ENCODE results near the gene UBXN2A. TPM values are rescaled to one million over a fixed set of nuclear protein-coding genes. Genes with fewer than 3 reads are reported as not detected.

The UBXN2A gene
- 15.9 to 24.6 TPM (median 21.5 TPM) in 5 replicates for total RNA-seq (2022; extraction: Qiagen RNA extraction; ENCODE audit: low read depth)

GRCh38 chr2:23939987-23940717 is at the start of gene UBXN2A:
TSS of gene UBXN2A (plus strand) at chr2:23940463. CDS start at chr2:23958315, 17,852 bp downstream.

GRCh38 chr2:23926750-23927571 is 13.3 kb upstream of the UBXN2A start, which contains the start of gene ATAD2B:
TSS of gene ATAD2B (minus strand) at chr2:23927123. CDS start at chr2:23926770, 353 bp downstream.

GRCh38 chr2:24009680-24010476 is 69.6 kb downstream of the UBXN2A start, which contains the start of gene MFSD2B:
TSS of gene MFSD2B (plus strand) at chr2:24010085. CDS start at chr2:24010097, 12 bp downstream.

GRCh38 chr2:24046930-24047702 is 106.9 kb downstream of the UBXN2A start, which contains the start of gene WDCP:
TSS of gene WDCP (minus strand) at chr2:24047391. CDS start at chr2:24039494, 7,897 bp downstream.

GRCh38 chr2:24049485-24050021 is 109.3 kb downstream of the UBXN2A start, which contains the start of gene FKBP1B:
TSS of gene FKBP1B (plus strand) at chr2:24049741. CDS start at chr2:24049850, 109 bp downstream.

Other genes starting within 250 kb of the UBXN2A start
- gene ATAD2B, start 13.3 kb upstream of the UBXN2A start, total RNA-seq (2022; extraction: Qiagen RNA extraction; ENCODE audit: low read depth): 6.6 to 8.4 TPM (median 7.3 TPM) in 5 replicates
- 0.15 to 0.31 TPM (median 0.17 TPM) in 5 replicates for gene MFSD2B, start 69.6 kb downstream of the UBXN2A start, total RNA-seq (2022; extraction: Qiagen RNA extraction; ENCODE audit: low read depth)
- gene WDCP, start 106.9 kb downstream of the UBXN2A start, total RNA-seq (2022; extraction: Qiagen RNA extraction; ENCODE audit: low read depth): 12.0 to 15.5 TPM (median 14.6 TPM) in 5 replicates
- gene FKBP1B, start 109.3 kb downstream of the UBXN2A start, total RNA-seq (2022; extraction: Qiagen RNA extraction; ENCODE audit: low read depth): 8.8 to 9.6 TPM (median 9.4 TPM) in 5 replicates
- 167 to 203 TPM (median 180 TPM) in 5 replicates for gene SF3B6, start 135.9 kb downstream of the UBXN2A start, total RNA-seq (2022; extraction: Qiagen RNA extraction; ENCODE audit: low read depth)
- gene TP53I3, start 144.4 kb downstream of the UBXN2A start, total RNA-seq (2022; extraction: Qiagen RNA extraction; ENCODE audit: low read depth): 170 to 198 TPM (median 189 TPM) in 5 replicates
- gene PFN4, start 182.9 kb downstream of the UBXN2A start, total RNA-seq (2022; extraction: Qiagen RNA extraction; ENCODE audit: low read depth): 1.1 to 1.5 TPM (median 1.2 TPM) in 5 replicates
- 1.0 to 2.1 TPM (median 2.0 TPM) in 5 replicates for gene FAM228B, start 183.0 kb downstream of the UBXN2A start, total RNA-seq (2022; extraction: Qiagen RNA extraction; ENCODE audit: low read depth)
- not detected in 5 replicates for gene FAM228A, start 234.6 kb downstream of the UBXN2A start, total RNA-seq (2022; extraction: Qiagen RNA extraction; ENCODE audit: low read depth)

Measured in A549 treated with DMSO at 1 μM for 4 hours (cell line).